NCI-H1694 treated with DMSO at 0.1 percent for 48 hours (cell line): ENCODE results near the gene WDTC1.
A peak's percentile ranks its signal among the peaks of the same experiment; 100 is the strongest.

Source experiments
- DNase-seq: peaks from one replicate; lab custom pipeline; 2025; lab: John Stamatoyannopoulos, UW

WDTC1 gene

DNA sequence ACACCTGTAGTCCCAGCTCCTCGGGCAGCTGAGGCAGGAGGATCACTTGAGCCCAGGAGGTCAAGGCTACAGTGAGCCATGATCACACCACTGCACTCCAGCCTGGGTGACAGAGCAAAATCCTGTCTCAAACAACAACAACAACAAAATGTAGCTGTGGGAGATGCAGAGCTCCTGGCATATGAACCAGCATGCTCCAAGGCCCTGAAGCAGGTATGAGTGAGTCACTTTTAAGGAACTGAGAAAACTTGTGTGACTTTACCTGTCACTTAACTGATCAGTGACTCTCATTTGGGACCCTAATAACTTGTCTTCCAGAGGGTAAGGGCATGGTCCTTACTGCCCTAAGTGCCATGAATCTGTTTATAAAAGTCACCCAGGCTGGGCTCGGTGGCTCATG, 68.2 kb downstream of the WDTC1 start:
- no peak for DNase-seq

DNA sequence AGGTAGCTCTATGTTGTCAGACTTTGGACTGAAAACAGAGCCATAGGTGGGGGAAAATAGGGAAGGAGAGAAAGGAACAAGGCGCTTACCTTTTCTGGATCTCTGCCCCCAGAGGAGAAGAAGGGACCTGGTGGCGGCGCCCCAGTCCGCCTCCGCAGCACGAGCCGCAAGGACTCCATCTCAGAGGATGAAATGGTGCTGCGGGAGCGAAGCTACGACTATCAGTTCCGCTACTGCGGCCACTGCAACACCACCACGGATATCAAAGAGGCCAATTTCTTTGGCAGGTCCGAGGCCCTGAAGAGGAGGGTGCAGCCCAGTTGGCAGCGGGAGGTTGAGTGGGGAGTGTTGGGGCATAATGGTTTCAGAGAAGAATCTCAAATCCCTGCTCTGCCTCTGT, 69.1 kb downstream of the WDTC1 start:
- DNase-seq, result no peak

- DNase-seq, result no peak
Measured at GRCh38 chr1:27306071-27306470, 71.6 kb downstream of the WDTC1 start.

DNA sequence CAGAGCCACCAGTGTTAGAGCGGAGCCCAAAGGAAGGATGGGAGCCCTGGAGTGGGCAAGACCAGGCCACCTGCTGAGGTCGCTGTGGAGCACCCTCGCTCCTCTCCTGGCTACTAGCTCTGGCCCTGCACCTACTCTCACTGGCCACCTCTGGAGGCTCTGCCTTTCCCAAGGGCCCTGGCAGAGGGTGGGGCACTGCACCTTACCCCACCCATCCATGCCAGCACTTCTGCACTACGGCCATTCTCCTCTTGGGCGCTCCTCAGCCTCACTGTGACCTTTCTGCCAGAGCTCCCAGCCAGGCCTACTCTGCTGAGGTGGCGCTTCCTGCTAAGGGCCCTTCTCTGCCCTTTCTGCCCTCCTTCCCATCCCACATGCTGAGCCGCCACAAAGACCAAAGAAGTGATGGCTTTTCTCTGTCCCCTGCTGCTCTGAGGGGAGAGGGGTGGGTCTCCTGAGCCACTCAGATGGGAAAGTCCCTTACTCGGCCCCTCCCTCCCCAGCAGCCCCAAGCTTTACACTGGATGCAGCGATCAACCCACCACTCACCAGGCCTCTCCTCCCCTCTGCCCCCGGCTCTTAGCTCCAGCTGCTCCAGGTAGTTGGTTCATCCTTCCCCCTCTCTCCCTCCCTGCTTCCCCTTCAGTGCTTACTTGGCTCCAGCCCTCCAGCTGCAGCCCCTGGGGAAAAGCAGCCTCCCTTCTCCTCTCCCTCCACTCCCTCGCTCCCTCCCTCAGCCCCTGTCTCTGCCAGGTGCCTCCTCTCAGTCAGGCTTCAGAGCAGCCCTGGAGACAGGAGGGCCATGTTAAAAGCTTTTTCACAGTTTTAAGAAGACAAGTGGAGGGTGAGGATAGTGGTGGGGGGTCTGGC, 72.7 kb downstream of the WDTC1 start:
- no peak for DNase-seq

- no peak for DNase-seq
Measured at GRCh38 chr1:27307874-27308598, 73.6 kb downstream of the WDTC1 start.

DNA sequence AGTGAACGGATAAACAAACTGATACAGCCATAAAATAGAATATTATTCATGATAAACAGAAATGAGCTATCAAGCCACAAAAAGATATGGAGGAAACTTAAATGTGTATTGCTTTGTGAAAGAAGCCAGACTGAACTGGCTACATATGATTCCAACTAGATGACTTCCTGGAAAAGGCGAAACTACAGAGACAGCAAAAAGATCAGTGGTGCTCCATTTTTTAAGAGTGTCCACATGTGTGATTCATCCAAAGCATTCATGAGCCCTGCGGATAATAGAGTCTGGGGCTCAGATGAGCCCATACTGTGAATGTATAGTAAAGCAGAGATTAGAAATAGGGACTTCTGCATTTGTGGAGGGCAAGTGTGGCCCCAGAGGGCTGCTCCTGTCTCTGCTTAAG, 79.7 kb downstream of the WDTC1 start:
- no peak for DNase-seq

- DNase-seq, result no peak
Measured at GRCh38 chr1:27314737-27315136, 80.3 kb downstream of the WDTC1 start.

DNA sequence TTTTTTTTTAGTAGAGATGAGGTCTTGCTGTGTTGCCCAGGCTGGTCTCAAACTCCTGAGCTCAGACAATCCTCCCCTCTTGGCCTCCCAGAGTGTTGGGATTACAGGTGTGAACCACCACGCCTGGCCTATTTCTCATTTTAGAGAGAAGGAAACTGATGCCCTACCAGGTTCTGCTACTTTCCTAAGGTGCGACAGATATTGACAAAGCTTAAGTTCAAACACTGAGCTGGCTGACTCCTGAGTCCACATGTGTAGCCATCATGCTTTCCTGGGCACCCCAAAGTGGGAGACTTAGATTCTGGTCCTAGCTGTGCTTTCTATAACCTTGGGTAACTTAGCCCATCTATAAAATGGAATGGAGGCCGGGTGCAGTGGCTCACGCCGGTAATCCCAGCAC, 82.4 kb downstream of the WDTC1 start:
- DNase-seq, result no peak

GRCh38 chr1:27318136-27318535, 83.7 kb downstream of the WDTC1 start:
- DNase-seq, result no peak

GRCh38 chr1:27318596-27318995, 84.2 kb downstream of the WDTC1 start:
- no peak for DNase-seq

DNA sequence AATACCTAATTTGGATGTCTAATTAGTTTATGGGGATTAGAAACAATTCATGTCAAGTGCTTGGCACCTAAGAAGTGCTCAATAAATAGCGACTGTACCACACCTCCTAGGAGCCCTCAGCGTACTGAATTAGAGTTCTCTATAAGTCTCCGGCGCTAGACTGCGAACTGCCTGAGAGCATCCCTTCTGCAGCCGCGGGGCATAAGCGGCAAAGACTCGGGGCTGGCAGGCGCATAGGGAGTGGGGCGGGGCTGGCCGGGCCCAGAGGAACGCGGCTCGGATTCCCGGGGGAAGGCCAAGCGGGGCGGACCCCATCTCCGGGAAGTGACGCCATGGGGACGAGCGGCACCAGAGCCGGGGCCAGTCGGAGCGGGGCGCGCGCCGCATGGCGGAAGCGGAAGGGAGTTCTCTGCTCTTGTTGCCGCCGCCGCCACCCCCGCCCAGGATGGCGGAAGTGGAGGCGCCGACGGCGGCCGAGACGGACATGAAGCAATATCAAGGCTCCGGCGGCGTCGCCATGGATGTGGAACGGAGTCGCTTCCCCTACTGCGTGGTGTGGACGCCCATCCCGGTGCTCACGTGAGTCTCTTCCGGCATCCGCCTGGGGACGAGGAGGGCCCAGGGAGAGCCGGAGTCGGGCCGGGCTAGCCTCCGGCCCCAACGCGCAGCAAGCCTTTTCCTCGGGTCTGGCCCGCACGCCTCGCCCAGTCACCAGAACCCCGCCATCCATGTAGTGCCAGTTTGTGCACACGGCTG, 87.6 kb downstream of the WDTC1 start, which contains the start of gene TMEM222:
TMEM222 (plus strand) TSS at position 351 of the 756 bp plus-strand sequence; CDS start at position 386, 35 bp downstream.
- peak; percentile 84 for DNase-seq

- DNase-seq, result no peak
Measured at GRCh38 chr1:27322569-27323240, 88.3 kb downstream of the WDTC1 start.

GRCh38 chr1:27325286-27325685, 90.9 kb downstream of the WDTC1 start:
- DNase-seq, result no peak

DNA sequence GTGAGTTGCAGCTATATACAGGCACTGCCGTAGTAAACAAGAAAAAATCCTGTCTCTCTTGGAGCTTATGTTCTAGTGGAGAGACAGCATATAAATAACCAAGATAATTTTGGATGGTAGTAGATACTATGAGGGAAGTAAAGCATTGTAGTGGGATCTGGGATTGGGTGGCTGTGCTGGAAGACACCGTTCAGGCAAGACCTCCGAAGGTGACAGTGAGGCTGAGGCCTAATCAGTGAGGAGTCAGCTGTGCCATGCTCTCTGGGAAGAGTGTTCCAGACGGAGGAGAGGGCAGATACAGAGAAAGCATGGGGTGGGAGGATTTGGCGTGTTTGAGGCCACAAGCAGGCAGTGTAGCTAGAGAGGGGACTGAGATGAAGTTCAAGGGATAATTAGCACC, 93.5 kb downstream of the WDTC1 start:
- DNase-seq, result no peak

- DNase-seq, result no peak
Measured at GRCh38 chr1:27330786-27331185, 96.4 kb downstream of the WDTC1 start.

DNA sequence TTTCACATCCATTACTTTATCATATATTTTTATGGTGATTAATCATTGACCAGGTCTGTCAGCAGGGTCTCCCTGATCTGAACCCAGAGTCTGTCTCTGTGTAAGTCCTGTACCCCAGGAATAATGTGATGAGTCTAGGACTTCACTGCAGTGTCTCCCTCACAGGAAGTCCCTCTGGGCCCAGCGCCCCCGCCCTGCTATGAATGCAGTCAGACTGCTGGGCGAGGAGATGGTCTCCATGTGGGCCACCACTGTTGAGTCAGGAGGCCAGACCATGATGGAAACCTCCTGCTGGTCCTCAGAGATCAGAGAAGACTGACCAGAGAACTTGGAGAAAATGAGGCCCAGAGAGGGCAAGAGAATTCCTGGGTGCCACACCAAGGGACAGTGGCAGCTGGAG, 97.0 kb downstream of the WDTC1 start:
- DNase-seq, result no peak

- no peak for DNase-seq
Measured at GRCh38 chr1:27331922-27332321, 97.5 kb downstream of the WDTC1 start.

- DNase-seq, result no peak
Measured at GRCh38 chr1:27332536-27333281, 98.3 kb downstream of the WDTC1 start.

DNA sequence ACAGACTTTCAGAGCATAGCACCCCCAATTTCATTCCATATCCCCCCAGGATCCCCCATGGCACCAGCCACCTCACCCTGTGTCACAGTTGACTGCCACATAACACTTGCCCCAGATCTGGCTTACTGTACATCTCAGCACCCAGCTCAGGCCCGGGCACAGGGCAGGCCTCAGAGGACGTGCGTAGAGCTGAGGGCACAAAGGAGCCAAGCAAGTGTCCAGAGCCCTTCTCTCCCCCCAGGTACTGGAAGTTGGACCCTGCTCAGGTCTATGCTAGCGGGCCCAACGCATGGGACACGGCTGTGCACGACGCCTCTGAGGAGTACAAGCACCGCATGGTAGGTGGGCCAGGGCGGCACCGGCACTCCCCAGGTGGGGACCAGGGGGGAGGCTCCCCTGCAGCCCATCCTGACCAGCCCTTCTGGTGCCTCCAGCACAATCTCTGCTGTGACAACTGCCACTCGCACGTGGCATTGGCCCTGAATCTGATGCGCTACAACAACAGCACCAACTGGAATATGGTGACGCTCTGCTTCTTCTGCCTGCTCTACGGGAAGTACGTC, 99.4 kb downstream of the WDTC1 start:
- no peak for DNase-seq

DNA sequence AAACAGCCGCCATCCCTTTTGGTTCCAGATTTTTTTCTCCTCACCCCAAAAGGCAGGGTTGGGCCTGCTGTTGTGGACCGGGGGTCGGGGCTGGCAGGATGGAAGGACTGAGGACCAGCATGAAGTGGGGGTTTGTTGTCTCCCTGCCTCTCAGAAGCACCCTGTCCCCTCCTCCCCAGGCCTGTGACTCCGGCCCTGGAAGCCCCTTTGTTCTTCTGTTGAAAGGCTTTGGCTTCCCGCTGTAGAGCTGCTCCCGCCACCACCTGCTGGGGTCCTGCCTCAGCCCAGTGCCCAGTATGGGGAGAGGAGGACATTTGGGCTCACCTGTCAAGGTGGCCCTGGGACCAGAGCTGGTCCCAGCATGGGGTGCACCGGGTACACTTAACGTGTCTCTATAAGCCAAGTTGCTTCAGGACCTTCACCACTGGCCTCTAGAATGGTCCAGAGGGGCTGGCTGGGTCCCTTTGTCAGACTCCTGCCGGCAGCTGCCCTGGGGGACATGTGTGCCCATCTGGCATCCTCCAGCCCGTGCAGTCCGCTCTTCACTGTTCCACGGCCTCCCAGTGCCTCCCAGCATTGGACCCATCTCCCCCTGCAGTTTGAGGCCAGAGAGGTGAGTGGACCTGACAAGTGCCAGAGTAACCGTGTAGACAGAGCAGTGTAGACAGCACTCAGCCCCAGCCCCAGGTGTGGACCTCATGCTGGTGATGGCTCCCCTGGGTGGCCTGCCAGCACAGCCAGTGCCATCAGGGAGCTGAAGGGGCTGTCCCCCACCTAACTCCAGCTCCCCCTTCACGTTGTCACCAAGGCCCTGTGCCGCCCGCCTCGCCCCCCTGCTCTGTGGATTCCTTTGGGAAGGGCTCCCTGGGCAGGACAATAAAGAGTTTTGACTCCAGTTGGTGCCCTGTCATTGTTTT, 101.3 kb downstream of the WDTC1 start:
- DNase-seq, result no peak
